Stimulated activated CD4-positive, alpha-beta T cell treated with anti-CD3 and anti-CD28 coated beads, Interleukin-2, amount 100 ng/mL, for 4 hours (primary cell): ENCODE measurements around the gene VPS37D.
A peak's percentile ranks its signal among the peaks of the same experiment; 100 is the strongest.

Source experiments
- DNase-seq: peaks from one replicate; pipeline ENCODE4 v3.0.0-alpha.2; 2020; ENCODE audit warnings: low read depth

Gene VPS37D

GRCh38 chr7:73680501-73680900 lies 12.9 kb downstream of the VPS37D start:
- DNase-seq, result no peak

DNA sequence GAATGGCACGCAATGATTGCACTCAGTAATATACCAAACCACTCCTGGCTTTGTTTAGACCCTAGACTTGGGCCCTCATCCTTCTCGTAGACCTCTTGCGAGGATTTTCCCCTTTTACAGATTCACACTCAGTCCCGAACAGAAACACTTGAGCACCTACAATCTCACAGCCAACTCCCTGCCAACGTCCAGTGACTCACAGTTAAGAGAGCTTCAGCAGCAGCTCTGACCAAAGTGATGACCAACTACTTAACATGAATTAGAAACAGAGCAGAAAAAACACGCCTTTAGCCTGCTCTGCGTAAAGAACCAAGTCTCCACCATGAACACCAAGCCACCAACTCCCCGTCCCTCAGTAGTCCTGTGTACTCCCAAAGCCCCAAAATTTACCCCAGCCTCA lies 13.4 kb downstream of the VPS37D start:
- DNase-seq, result no peak

- DNase-seq, result no peak
Observed at GRCh38 chr7:73682745-73683055, 15.1 kb downstream of the VPS37D start.

DNA sequence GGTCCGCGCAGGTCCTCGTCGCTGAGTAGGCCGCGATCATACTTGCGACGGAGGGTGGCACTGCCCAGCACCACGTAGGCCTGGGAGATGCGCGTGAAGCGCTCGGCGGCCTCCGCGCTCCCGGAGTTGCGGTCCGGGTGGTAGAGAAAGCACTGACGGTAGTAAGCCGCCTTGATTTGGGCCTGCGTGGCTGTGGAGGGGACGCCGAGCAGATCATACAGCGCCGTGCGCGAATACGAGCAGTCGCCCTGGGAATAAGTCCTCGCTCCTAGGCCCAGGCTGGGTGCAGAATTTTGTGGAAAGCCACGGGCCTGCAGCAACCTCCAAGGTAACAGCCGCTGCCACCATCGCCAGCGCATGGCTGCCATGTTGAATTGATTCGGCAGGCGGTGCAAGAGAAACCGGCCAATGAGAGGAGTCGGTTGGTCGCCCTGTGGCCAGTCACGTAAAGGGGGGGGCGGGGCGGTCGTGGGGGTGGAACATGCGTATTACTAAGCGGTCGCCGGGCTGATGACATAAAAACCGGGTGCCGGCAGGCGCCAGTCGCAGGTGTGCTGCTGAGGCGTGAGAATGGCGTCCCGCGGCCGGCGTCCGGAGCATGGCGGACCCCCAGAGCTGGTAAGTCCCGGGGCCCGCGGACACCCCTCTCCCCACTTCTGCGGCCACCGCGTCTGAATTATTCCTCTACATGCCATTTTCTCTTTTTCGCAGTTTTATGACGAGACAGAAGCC lies 15.6 kb downstream of the VPS37D start, which contains the start of the genes BUD23 and DNAJC30:
Gene BUD23, plus strand, starts transcription at position 542 of the 732 bp plus-strand sequence. Its CDS starts 29 bp downstream, at position 571.
Gene DNAJC30, minus strand, starts transcription at position 398 of the 732 bp plus-strand sequence. Its CDS starts 30 bp downstream, at position 368.
- peak; percentile 96 for DNase-seq

- DNase-seq, result no peak
Observed at GRCh38 chr7:73683788-73684693, 16.4 kb downstream of the VPS37D start.

DNA sequence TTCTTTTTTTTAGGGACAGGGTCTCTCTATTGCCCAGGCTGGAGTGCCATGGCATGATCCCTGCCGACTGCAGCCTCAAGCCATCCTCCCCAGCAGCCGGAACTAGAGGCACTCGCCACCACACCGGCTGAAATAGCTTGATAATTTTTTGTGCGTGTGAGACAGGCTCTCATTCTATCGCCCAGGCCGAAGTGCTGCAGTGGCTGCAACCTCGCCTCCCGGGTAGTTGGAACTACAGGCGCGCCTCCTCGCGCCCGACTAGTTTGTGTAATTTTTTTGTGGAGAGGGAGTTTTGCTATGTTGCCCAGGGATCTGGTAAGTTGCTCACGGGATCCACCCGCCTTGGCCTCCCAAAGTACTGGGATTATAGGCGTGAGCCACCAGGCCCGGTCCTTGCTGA lies 17.7 kb downstream of the VPS37D start:
- no peak for DNase-seq

DNA sequence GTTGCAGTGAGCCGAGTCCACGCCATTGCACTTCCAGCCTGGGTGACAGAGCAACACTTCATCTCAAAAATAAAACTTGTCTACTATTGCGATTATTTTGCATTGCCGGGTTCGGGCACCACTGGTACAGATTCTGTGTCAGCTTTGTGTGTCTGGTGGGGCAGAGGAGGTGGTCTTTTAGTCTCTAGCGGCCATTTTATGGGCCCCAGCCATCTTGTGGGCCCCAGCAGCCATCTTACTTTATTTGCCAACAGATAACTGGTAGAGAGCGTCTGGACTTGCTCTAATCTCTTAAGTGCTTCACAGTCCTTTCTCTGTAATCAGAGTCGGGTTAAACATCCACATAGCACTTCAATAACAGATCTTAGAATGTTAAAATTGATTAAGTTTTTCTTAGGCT lies 20.7 kb downstream of the VPS37D start:
- DNase-seq, result no peak

DNA sequence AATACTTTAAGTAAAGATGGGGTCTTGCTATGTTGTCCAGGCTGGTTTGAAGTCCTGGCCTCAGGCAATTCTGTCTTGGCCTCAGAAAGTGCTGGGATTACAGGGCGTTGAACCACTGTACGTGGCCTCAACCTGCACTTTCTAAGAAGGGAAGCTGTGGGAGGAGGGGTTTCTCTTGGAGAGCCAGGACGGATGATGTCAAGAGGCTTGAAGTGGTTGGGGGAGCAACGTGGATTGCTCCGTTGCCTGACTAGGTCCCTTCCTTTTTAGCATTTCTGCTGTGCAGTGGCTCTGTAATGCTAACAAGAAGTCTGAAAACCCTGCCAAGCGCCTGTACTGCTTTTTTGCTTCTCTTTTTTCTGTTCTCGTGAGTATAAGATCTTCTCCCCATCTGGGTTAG lies 23.0 kb downstream of the VPS37D start:
- DNase-seq, result no peak

- DNase-seq, result no peak
Observed at GRCh38 chr7:73696372-73696771, 28.7 kb downstream of the VPS37D start.

DNA sequence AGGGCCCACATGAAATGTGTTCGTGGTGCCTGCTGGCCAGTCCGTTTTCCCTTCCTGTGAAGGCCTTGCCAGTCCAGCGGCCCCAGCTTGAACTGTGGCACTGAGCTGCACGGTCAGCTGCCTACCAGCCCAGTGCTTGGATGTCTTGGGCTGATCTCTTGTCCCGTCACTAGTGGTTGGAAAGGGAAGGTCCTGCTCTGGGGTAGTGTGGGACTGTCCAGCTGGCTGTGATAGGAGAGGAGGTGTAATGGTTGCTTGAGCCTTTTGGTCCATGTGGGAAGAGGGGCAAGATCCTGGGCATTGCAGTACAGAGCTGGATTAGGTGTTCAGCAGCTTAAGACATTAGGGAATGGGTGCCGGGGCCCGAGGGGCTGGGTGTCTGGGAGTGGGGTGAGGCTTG lies 30.8 kb downstream of the VPS37D start:
- DNase-seq, result no peak

GRCh38 chr7:73699370-73700068 lies 31.9 kb downstream of the VPS37D start:
- no peak for DNase-seq

GRCh38 chr7:73700069-73700423 lies 32.4 kb downstream of the VPS37D start:
- no peak for DNase-seq

DNA sequence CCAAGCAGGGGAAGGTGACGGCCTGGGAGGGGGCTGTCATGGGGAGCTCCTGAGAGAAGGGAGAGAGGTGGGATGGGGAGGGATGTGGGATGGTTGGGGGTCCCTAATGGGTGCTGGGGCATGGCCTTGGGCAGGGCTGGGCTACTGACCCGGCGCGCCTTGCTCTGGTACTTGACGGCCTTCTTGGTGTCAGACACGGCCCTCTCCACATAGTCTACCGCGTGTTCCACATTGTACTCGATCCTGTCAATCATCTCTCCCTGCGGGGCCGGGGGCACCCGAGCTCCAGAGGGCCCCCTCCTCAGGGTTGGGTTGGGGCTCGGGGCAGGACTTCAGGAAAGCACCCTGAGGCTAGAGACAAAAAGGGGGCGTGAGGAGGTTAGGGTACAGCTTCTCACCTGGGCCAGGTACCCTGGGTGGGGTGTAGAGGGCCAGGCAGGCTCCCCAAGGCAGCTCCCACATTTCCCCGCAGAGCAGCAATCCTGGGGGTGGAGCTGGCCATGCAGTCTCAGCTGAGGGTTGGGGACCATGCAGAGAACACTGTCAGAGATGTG lies 33.0 kb downstream of the VPS37D start:
- no peak for DNase-seq

DNA sequence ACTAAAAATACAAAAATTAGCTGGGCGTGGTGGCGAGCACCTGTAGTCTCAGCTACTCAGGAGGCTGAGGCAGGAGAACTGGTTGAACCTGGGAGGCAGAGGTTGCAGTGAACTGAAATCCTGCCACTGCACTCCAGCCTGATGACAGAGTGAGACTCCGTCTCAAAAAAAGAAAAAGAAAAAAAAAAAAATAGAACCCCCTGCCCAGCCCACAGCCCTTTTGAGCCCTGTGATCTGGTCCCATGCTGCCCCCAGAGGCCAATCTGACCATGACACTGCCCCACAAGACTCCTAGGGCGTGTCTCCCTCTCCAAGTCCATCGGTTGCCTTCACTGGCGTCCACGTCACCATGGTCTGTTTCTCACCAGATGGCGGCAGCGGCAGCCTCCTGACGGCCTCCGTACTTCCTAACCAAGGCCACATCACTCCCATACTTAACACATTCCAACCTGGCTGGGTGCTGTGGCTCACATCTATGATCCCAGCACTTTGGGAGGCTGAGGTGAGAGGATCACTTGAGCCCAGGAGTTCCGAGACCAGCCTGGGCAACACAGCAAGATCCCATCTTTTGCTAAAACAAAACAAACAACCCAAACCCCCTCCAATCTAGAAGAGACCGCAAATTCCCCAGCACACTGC lies 33.8 kb downstream of the VPS37D start:
- DNase-seq, result no peak

- no peak for DNase-seq
Observed at GRCh38 chr7:73702226-73702625, 34.6 kb downstream of the VPS37D start.

- no peak for DNase-seq
Observed at GRCh38 chr7:73702665-73703064, 35.0 kb downstream of the VPS37D start.

DNA sequence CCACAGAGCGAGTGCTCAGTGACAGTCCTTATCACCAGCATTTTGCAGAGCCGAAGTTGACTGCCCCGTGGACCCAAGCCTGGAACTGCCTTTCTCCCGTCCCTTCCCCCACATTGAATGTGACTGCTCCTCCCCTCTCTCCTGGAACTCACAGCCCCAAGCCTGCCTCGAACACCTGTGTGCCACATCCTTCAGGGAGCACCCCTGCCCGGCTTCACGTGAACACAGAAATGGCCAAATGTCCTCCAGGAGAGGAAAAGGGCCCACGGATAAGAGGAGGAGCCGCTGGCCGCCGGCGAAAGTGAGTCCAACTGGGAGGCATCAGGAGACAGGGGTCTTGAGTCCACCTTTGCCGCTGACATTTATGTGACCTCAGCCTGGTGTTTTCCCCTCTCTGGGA lies 35.6 kb downstream of the VPS37D start:
- DNase-seq, result no peak

DNA sequence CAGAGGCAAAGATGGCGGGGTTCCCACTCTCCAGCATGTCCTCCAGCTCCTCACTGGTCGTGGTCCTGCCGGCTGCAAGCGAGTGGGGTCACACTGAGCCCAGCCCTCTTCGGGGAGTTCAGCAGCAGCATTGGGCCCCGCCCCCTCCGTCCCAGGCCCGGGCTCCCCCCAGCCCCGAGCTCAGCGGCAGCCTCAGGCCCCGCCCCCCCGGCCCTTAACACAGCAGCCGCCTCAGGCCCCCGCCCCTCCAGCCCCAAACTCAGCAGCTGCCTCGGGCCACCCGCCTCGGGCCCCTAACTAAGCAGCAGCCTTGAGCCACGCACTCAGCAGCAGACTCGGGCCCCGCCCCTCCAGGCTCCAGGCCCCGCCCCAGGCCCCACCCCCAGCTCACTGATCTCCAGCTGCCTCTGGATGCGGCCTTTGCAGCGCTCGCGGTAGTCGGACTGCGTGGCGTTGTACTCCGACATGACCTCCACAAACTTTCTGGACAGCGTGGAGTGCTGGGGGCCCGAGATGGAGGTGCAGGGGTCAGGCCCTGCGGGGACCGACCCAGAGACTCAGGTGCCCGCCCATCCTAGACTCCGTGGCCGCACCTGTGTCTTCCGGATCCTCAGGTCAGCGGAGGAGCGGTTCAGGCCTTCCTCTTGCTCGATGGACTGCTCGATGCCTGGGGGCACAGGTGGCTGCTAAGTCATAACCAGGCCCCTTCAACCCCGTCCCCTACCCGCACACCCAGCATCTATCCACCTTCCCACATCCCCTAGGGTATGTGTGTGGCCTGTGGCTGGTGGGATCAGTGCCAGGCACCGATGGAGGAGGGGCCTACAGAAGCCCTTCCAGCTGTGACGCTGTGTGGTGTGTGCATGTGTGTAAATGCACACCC lies 36.4 kb downstream of the VPS37D start:
- DNase-seq, result peak; percentile 22

GRCh38 chr7:73704640-73705550 lies 37.3 kb downstream of the VPS37D start:
- no peak for DNase-seq

DNA sequence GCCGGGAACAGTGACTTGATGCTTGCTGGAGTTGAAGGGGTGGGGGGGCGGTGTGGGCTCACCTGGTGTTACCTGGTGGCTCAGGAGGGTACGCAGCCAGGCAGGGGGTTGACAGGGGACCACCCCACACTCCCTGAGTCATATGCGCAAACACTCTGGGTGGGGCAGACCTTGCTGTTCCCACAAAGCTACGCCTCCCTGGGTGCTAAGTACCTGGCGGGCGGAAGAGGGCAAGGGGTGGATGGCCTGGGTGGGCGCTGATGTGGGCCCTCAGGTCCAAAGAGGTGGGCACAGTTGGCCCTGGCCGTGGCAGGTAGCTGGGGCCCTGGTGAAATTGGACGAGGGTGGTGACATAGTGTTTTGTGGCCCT lies 37.9 kb downstream of the VPS37D start:
- DNase-seq, result no peak
